ENCODE data around the gene RASAL2. TPM values are rescaled to one million over a fixed set of nuclear protein-coding genes. Genes with fewer than 3 reads are reported as not detected.

RASAL2 gene
- total RNA-seq, 4 donors from 2014 or later: 17.0 to 27.4 (median 20.2) TPM

GRCh38 chr1:178412400-178412770 lies 318.5 kb downstream of the RASAL2 start:
- no peak overlapping the region for H3K27ac ChIP-seq
- no peaks in the 10 kb centered on the region for H3K27me3 ChIP-seq
- no peak overlapping the region for H3K4me3 ChIP-seq
- TF ChIP-seq POLR2A (IDR thresholded peaks at IDR 0.05) (no peak), EP300 (IDR thresholded peaks at IDR 0.05) (no peak), POLR2AphosphoS5 (IDR thresholded peaks at IDR 0.05) (no peak)
- TF ChIP-seq, protein P1, sequence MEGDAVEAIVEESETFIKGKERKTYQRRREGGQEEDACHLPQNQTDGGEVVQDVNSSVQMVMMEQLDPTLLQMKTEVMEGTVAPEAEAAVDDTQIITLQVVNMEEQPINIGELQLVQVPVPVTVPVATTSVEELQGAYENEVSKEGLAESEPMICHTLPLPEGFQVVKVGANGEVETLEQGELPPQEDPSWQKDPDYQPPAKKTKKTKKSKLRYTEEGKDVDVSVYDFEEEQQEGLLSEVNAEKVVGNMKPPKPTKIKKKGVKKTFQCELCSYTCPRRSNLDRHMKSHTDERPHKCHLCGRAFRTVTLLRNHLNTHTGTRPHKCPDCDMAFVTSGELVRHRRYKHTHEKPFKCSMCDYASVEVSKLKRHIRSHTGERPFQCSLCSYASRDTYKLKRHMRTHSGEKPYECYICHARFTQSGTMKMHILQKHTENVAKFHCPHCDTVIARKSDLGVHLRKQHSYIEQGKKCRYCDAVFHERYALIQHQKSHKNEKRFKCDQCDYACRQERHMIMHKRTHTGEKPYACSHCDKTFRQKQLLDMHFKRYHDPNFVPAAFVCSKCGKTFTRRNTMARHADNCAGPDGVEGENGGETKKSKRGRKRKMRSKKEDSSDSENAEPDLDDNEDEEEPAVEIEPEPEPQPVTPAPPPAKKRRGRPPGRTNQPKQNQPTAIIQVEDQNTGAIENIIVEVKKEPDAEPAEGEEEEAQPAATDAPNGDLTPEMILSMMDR (IDR thresholded peaks at IDR 0.05): no peak
- ATAC-seq: no peak
- peaks cover 0 to 3% (median 0%) of the 10 kb centered on the region in 3 donors for H3K9me3 ChIP-seq
- no peaks in the 10 kb centered on the region for H3K36me3 ChIP-seq
- H3K4me1 ChIP-seq: peaks cover 0 to 10% (median 8%) of the 10 kb centered on the region in 3 donors
- 43 to 55% methylated on average over 1 of the region's 1 CpG for WGBS, 2 donors (ENCODE audit: low coverage in 1 of 2)

DNA sequence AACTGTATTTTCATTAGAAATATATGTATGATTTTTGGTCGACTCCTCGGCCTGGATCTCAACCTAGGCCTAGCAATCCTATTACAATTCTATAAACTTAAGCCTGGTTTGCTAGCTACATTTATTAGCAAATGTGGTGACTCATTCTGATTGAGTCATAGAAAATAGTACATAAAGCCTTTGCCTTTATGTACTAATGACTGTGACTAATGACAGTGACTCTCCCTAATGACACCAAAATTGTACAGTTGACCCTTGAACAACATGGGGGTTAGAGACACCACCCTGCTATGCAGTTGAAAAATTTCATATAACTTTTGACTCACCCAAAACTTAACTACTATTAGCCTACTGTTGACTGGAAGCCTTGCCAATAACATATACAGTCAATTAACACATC lies 324.0 kb downstream of the RASAL2 start:
- peaks cover 0 to 3% (median 0%) of the 10 kb centered on the region in 3 donors for H3K9me3 ChIP-seq
- no peaks in the 10 kb centered on the region for H3K4me1 ChIP-seq
- H3K36me3 ChIP-seq: no peaks in the 10 kb centered on the region
- H3K4me3 ChIP-seq: no peak overlapping the region
- no peaks in the 10 kb centered on the region for H3K27me3 ChIP-seq
- ATAC-seq: no peak
- no peak for TF ChIP-seq POLR2AphosphoS5 (IDR thresholded peaks at IDR 0.05)
- no peak for TF ChIP-seq POLR2A (IDR thresholded peaks at IDR 0.05)
- no peak for TF ChIP-seq EP300 (IDR thresholded peaks at IDR 0.05)
- TF ChIP-seq, protein P1 (IDR thresholded peaks at IDR 0.05): no peak
- WGBS, 2 donors (ENCODE audit: low coverage in 1 of 2): 95 to 100% methylated on average over 2 of the region's 2 CpGs
- H3K27ac ChIP-seq: no peak overlapping the region

DNA sequence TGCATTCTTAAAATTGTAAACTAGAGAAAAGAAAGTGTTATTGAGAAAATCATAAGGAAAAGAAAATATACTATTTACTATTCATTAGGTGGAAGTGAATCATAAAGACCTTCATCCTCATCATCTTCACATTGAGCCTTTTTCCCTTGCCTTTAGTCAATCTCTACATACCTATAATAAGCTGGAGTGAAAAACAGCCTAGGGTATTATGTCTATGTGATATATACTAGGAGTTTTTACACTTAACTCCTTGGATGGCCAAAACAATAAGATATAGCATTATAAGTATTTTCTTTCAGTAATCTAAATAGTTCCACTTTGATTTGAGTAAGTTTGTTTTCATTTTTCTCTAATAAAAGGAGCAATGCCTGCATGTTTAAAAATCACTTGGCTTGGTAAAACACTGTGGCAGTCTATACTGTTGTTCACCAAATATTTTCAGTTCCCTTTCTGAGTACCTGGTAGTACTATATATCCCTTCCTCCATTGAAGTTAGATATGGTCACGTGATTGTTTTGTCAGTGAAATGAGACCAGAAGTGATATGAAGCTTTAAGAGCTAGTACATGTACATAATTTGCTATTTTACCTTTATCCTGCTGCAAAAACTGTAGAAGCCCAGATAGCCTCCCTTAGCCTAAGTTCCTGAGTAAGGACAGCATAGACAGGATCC lies 324.5 kb downstream of the RASAL2 start:
- H3K4me3 ChIP-seq: no peak overlapping the region
- H3K4me1 ChIP-seq: no peaks in the 10 kb centered on the region
- no peak overlapping the region for H3K27ac ChIP-seq
- H3K9me3 ChIP-seq: peaks cover 0 to 3% (median 0%) of the 10 kb centered on the region in 3 donors
- 73 to 100% methylated on average over 1 of the region's 1 CpG for WGBS, 2 donors (ENCODE audit: low coverage in 1 of 2)
- H3K27me3 ChIP-seq: no peaks in the 10 kb centered on the region
- TF ChIP-seq POLR2A (IDR thresholded peaks at IDR 0.05): no peak
- TF ChIP-seq, protein P1 (IDR thresholded peaks at IDR 0.05): no peak
- no peak for TF ChIP-seq EP300 (IDR thresholded peaks at IDR 0.05)
- TF ChIP-seq POLR2AphosphoS5 (IDR thresholded peaks at IDR 0.05): no peak
- ATAC-seq: no peak
- H3K36me3 ChIP-seq: no peaks in the 10 kb centered on the region

DNA sequence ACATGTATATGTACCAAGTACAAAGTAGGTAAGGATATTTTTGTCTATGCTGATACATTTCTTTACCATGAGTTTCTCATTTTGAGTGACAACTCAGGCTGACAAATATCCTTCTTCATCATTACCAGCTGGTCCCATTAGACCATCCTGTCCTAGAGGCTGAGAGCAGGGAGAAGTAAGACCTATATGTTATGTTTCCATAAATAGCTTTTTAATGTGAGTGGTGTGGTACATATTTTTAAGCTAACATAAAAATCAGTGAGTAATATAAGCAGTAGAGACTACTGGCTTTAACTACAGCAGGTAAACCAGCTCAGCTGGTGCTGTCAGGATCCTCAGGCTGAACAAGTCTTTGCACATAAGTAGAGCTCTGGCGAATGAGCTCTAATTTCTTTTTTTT lies 340.5 kb downstream of the RASAL2 start:
- 33 to 44% methylated on average over 1 of the region's 1 CpG for WGBS, 2 donors (ENCODE audit: low coverage in 1 of 2)
- Histone ChIP-seq H3K27me3 (no peaks in the 10 kb centered on the region), H3K9me3 (no peaks in the 10 kb centered on the region), H3K4me1 (no peaks in the 10 kb centered on the region), H3K27ac (no peak overlapping the region), H3K36me3 (no peaks in the 10 kb centered on the region), H3K4me3 (no peak overlapping the region)
- no peak for ATAC-seq
- TF ChIP-seq, protein P1 (IDR thresholded peaks at IDR 0.05): no peak
- TF ChIP-seq EP300 (IDR thresholded peaks at IDR 0.05): no peak

- H3K27ac ChIP-seq: no peak overlapping the region
- no peaks in the 10 kb centered on the region for H3K9me3 ChIP-seq
- H3K4me3 ChIP-seq: no peak overlapping the region
- peaks cover 0 to 2% of the 10 kb centered on the region in 2 donors for H3K36me3 ChIP-seq
- TF ChIP-seq POLR2AphosphoS5 (IDR thresholded peaks at IDR 0.05): no peak
- no peak for TF ChIP-seq EP300 (IDR thresholded peaks at IDR 0.05)
- TF ChIP-seq, protein P1 (IDR thresholded peaks at IDR 0.05): no peak
- no peak for TF ChIP-seq POLR2A (IDR thresholded peaks at IDR 0.05)
- no peak for ATAC-seq
- no peaks in the 10 kb centered on the region for H3K27me3 ChIP-seq
- H3K4me1 ChIP-seq: no peaks in the 10 kb centered on the region
Observed at GRCh38 chr1:178434899-178435435, 341.1 kb downstream of the RASAL2 start.
